IPS-NIHi11 (cell line): ENCODE measurements around the gene PON3.

ENCODE experiments used
- DNase-seq: peaks from one replicate; pipeline ENCODE4 v3.0.0; 2012; ENCODE audit warnings: mixed read lengths, low spot score

The PON3 gene

DNA sequence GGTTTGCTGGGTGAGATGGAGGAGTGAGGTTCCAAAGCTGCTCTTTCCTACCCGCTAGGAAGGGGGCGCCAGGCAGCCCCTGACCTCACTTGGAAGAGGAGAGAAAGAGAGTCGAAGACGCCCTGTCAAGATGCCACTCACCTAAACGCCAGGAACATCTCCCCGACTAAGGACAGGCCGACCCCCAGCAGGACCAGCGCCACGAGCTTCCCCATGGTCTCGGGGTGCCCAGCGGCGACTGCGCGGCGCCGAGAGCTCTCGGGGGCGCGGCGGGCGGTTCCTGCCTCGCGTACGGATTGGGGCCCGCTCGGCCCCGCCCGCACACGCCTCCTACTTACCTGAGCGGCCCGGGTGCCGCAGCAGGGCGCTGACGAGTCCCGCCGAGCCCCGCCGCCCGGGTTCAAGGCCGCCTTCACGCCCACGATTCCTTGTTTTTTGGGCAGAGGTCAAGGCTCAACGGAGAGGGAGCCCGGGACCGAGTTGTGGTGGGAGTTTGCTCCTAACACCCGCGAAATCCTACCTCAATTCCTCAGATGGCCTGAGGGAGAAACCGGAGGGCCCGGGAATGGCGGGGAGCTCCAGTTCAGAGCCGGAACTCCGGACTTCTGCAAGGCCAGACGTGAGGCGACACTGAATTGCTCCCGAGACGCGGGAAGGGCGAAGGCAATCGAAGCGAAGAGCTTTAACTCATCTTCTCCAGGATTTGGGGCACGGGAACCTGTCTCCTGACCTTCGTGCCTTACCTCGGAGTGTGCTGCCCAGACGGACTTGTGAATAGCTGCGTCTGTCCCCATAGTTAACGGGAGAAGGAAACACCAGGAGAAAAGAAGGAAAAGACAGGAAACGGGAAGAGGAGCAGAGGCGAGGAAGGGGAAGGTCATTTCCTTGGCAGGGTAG, at the start of gene PON3:
Gene PON3, minus strand, starts transcription at position 240 of the 897 bp plus-strand sequence. Its CDS starts 25 bp downstream, at position 215.
- DNase-seq: peak; percentile 30

DNA sequence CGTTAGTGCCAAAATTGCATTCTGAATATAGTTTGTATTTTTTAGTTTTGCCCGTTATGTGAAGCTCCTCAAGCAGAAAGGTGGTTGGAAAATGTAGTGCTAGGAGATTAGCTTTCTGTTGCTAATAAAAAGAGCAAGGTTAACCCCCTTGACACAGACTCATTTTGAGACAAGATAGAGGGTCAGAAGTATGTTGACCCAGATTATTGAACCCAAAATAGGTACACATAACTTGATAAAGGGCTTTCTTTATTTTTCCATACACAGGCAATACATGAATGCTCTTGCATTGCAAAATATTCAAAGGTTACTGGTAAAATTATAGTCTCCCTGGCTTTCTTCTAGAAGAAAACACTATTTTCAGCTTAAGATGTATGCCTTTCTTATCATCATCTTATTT, 48.6 kb upstream of the PON3 start:
- DNase-seq: no peak

DNA sequence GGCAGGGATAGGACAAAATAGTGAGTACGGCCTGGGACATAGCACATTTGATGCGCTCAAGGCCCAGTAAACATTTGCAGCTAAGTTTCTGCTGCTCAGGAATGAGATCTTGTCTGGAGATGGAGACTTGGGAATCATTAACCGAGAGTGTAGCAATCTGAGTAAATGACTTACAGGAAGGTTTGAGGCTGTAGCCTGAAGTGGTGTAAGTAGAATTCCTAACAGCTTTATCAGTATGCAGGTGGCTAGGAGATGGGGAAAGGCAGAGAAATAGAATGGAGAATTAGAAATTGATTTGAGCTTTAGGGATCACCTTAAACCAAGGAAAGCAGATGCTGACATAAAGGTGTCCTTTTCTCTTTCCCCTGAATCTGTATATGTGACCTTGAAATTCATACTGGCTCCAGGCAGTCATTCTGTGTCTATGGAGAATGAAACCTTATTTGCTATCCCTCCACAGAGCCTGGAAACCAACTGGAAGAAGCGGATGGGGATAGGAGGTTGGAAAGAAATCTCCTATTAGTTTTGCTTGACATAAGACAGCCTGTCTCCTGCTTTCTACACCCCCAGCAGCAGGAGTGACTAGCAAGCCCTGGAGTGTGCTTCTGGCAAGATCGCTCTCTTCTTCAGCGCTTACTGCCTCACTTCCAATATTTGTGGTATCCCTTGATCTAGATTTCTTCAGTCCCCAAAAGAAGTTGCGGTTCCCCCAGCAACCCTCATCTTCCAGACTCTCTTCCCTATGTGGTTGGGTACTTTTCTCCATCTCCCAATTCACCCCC, 45.1 kb upstream of the PON3 start:
- no peak for DNase-seq

DNA sequence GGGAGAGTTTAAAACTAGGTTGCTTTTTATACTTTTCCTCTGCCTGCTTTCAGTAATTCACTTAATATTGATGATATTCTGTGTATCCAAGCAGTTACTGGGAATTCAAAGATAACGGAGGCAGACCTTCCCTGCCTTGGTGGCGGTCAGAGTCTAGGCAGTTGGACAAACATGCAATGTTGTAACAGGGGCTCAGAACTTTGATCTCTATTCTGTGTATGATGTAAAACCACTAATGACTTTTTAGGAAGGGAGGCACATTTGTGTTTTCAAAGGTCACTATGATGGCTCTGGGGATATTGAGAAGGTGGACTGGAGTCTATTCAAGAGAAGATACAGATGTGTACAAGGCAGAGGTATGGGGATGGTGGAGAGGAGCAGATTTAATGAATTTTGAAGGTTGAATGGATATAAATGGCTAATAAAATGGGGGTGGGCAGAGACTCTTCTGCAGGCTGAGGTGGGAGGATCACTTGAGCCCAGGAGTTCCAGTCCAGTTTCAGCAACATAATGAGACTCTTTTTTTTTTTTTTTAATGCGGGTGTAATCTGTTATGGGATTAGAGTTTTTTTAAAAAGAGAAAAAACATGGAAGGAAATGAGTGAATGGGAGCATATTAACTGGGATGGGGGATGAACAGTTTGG, 44.3 kb upstream of the PON3 start:
- DNase-seq: no peak

DNA sequence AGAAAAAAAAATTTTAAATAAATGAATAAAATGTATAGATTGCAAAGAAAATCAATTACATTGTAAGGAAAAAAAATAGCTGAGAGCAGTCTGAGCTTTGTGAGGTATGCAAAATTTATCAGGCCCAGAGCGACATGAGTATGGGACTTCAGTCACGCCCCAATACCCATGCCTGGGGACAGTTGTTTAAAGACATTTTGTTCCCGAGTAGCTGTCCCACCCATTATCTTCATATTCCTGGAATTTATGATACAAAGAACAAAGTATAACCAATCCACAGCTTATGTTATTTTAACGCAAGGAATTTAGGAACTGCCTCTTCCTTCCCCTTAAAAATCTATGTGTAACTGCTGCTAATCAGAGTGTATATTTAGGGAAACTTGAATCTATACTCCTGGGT, 40.2 kb upstream of the PON3 start:
- no peak for DNase-seq

DNA sequence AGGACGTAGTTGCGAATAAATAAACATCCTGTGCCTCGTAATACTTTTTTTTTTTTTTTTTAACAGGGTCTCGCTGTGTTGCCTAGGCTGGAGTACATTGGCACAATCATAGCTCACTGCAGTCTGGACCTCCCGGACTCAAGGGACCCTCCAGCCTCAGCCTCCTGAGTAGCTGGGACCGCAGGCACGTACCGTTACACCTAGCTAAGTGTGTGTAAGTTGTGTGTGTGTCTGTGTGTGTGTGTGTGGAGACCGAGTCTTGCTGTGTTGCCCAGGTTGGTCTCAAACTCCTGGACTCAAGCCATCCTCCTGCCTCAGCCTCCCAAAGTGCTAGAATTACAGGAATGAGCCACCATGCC, 39.2 kb upstream of the PON3 start:
- no peak for DNase-seq

DNA sequence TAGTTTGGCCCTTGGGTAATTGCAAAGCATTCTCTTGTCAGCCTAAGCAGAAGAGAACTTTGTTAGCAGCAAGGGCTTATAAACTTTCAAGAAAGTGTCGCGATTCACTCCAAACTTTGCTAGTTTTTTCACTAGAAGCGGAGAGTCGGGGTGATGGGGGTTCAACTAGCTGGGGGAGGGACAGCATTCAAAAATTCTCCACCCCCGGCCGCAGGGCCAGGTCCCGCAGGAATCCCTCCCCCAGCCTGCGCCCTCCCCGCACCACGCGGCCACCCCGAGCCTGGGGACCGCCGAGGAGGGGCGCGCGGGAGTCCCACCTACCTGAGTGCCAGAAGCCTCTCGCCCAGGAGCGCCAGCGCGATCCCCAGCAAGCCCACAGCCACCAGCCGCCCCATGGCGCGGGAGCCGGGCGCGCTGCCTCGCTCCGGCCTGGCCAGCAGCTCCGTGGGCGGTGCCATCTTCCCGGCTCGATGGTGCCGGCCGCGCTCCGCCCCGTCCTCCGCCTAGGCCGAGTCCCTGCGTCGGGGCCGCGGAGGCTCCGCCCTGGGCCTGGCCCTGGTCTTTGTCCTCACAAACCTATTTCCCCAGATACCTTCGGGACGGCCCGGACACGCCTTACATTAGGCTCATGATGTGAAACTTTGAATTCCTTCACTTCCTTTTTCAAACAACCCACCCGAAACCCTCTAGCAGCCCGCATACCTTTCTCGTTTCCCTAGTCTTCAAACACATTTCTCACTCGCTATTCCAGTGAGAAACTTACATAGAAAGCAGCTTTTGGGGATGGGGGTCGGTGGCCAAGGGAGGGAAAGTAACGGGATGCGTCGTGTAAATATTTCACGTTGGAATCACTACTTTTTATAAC, 38.6 kb upstream of the PON3 start, which contains the start of gene PON2:
Gene PON2, minus strand, starts transcription at position 472 of the 865 bp plus-strand sequence. Its CDS starts 77 bp downstream, at position 395.
- peak; percentile 93 for DNase-seq

DNA sequence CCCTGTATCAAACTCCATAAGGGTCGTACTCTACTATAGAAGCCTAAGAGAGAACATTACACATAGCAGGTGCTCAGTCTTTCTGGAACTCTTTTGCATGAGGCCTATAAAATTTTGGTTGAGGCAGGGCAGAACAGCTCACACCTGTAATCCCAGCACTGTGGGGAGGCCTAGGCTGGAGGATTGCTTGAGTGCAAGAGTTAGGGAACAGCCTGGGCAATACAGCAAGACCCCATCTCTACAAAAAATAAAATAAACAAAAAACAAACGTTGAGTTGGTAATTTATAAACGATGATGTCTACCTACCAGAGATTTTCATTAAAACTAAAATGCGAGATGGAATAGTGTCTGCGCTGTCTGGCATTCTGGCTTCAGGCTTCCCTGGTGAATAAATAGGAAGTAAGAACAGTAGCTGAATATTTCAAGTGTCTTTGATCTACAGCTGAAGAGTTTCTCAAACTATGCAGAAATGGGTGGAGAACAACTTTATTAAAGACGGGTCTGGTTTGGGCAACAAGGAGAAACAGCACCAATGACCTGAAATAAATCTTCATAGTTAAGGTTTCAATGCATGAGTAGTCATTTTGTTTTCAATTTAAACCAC, 37.9 kb upstream of the PON3 start:
- no peak for DNase-seq

DNA sequence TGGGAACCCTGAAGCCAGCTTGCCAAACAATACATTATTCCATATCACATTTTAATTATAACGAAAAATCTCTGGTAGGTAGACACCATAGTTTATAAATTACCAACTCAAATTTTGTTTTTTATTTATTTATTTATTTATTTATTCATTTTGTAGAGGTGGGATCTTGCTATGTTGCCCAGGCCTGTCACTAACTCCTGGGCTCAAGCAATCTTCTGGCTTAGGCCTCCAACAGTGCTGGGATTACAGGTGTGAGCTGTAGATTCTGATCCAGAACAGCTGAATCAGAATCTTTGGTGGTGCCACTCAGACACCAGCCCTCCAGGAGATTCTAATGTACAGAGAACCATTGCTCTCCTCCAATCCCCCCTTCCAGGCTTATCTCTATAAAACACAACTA, 37.0 kb upstream of the PON3 start:
- no peak for DNase-seq

DNA sequence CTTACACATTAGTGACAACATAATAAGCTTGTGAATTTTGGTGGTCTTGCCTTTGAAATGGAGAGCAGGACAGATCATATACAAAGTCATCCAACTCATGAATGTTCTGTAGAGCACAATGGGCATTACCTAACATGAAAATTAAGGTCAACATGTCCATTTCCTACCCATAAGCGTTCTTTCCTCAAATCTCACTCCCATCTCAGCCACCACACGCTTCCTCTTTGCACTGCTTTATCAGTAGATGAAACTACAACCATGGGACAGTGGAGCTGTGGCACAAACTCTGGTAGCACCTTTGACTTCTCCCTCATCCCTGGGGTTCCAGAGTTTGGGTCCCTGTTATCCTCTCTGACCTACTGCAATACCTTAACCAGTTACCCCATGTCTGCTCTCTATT, 36.4 kb upstream of the PON3 start:
- no peak for DNase-seq

DNA sequence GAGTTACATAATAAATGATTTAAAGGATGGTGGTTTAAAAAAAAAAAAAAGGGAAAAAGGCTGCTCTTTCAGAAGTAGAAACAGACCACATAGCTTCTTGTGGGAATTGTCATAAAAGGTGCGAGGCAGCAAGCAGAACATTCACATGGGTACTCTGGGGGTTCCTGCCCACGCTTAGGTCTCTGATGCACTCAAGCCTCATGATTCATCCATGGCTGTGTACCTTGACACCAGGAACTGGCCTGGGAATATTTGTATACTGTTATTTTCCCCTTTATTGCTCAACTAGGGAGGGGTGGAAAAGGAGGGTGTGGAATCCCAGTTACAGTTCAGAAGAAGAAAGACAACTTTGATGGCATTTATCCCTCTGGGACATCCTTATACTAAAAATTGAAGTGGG, 34.7 kb upstream of the PON3 start:
- DNase-seq: no peak

DNA sequence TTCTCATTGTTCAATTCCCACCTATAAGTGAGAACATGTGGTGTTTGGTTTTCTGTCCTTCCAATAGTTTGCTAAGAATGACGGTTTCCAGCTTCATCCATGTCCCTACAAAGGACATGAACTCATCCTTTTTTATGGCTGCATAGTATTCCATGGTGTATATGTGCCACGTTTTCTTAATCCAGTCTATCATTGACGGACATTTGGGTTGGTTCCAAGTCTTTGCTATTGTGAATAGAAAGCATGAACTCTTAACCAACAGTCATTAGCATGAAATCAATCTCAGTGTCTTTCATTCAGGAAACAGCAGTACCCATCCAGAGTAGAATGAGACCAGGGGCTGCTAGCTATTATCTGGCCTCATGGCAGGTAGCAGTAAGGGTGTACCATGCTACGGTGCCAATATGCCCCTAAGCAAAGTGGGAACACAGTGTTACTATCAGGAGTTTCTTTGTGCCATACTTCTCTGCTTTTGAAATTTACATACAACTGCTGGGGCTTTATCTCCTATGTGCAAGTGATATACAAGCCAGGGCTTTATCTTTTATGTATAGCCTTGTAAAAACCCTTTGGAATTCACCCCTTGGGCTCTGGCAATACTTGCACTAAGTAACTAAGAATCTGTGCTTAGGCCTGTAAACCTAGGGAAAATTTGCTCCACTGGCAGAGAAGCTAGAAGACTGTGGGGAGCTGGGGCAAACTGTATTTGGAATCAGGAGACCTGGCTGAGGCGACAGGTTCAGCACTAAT, 33.2 kb upstream of the PON3 start:
- DNase-seq: no peak

DNA sequence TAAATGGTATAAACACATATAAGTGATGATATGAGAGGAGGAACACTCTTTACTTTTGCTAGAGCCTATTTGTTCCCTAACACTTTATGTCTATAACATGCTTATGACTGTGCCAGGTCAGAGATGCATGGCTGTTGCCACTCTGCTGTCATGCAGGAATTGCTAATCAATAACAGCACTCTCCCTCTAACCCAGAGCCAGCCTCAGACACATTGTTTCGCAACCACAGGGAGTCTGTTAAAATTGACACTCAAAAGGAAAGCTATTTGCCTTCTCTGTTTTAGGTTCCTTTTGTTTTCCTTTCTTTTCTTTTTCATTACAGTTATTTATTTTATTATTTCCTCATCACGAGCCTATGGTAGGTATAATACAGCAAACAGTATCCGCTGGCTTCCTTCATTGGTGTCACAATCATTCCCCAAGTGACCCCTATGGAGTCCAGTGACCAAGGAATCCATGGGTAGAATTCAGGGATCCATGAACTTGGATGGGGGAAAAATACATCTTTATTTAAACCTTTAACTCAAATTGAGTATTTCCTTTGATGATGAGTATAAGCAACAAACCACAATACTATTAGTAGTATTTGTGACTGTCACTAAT, 31.8 kb upstream of the PON3 start:
- DNase-seq: no peak

DNA sequence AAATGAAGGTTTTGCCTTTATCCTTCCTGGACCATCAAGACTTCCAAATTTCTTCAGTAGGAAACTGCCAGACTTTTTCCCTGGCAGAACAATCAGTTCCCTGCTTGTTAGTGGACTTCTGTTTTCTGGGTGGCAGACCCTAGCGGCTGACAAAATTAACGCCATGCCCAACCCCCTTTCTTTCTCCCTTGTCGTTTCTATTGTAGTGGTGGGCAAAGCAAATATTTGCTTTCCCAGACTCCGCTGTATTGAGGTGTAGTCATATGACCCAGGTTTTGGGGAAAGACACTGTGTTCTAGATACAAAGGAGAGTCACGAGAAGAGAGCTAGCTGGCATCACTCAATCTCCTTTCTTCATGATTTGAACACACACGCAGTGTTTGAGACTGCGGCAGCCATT, 31.0 kb upstream of the PON3 start:
- DNase-seq: no peak

DNA sequence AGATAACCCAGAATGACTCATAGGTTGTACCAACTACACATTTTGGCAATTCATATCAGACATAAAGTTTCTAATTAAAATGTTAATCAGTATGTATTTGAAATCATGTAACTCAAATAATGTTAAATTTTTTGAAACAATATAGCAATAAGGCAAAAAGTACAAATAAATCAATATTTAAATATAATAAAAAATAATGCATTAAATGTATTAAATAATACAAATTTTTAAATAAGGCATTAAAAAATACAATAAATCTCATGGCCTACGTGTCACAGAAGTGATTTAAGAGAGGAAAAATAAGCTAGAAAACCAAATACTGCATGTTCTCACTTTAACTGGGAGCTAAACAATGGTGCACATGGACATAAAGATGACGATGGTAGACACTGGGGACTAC, 29.5 kb upstream of the PON3 start:
- no peak for DNase-seq

DNA sequence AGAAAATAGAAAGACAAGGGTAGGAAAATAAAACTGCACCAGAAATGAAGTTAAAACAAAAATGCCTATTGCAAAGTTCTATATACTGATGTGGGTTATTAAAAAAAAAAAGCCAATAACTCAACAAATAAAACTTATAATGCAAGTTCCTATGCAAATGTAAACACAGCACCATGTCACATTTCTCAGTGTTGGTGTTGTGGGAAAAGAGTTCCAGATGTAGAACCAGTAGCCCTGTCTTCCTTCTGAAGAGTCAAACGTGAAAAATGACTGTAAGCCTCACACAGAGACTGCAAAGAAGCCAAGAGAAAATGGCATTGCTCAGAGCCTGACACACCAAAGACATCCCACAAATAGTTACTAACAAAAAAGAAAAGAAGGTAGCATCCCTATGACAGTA, 28.5 kb upstream of the PON3 start:
- DNase-seq: no peak

DNA sequence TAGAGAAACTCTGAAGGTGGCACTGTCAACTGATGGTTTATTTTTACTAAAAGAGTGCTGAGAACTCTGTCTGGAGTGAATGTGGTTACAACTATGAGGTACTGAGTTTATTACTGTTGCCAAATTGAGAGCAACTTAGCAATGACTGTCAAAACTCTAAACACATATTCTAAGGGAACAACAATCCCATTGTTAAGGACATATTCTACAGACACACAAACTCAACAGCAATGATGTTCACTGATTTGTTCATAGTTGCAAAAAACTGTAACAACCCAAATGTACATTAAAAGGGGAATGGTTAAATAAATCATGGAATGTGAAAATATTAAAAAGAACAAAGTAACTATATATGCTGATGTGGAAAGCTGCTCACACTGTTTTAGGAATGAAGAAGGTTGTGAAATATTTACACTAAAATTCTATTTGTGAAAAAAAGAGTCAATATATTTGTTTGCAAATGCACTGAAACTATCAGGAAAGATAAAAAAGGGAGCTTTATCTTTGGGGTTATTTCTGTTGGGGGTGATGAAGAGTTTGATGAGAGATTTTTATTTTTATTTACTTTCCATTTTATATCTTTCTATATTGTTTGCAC, 25.8 kb upstream of the PON3 start:
- no peak for DNase-seq

DNA sequence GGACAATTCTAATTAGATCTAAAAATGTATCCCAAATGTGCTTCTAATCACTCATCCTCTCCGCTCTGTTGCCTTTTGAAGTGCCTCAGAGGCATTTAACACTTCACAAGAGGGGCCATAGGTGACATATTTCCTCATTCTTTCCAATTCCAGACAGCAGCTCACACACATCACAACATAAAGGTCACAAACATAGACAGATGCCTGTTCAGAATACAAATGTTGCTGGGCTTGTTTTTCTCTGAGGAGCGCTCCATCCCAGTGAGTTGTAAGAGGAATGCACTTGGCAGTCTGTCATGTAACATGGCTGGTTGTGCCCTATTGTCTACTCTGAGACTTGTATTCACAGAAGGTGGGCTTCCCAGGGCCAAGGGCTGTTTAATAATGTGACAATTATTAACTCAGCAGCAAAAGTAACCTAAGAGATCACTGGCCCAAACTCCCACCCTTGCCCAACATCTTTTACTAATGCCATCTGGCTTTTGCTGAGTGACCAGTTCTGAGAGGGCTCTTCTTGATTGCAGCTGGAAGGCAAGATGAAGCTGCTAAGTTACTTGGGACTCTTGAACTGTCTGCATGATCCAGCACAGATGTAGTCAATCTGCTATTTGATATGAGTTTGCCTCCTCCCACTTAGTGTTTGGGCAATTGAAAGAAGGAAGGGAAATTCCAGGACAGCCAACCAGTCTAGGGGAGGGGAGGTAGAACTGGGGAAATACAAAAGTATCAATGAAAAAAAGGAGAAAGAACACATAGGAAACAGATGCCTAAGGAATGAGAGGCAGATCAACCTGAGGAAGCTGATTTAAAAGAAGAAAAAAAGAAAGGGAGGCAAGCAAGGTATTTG, 25.0 kb upstream of the PON3 start:
- DNase-seq: no peak

DNA sequence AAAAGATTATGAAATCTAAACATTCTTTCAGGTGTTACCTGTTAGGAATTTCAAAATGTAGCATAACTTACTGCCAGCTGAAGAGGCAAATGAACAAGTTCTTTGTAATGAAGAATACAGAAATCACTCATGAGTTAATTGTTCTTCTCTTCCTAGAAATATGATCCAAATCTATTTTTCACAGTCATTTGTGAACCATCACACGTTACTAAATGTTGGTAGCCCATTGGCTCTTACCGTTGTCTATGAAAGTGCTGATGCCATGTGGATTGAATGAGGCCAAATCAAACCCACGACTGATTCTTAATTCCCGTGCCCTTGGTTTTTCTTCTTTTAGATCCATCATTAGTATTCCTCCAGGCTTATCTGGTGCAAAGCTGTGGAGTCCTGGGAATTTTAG, 15.9 kb upstream of the PON3 start:
- no peak for DNase-seq
